GM12875 (cell line): ENCODE measurements around the gene STON2.

ENCODE experiments used
- H3K4me3 ChIP-seq: one replicate; pipeline ENCODE4 v1.5.1; 2011; ENCODE audit warnings: low read depth, low read length, control low read depth
- CTCF ChIP-seq: IDR thresholded peaks from 2 replicates; pipeline ENCODE4 v1.5.1; 2011; ENCODE audit warnings: low read depth, mild to moderate bottlenecking, control low read depth, inconsistent platforms, low read length, moderate library complexity, borderline replicate concordance; ENCODE audit not compliant: insufficient read depth

Gene STON2

GRCh38 chr14:81261176-81261575, 138.9 kb downstream of the STON2 start:
- no peak overlapping the region for H3K4me3 ChIP-seq
- no peak for TF ChIP-seq CTCF

- H3K4me3 ChIP-seq: no peak overlapping the region
- TF ChIP-seq CTCF: no peak
Measured at GRCh38 chr14:81260732-81261131, 139.4 kb downstream of the STON2 start.

- TF ChIP-seq CTCF: no peak
Measured at GRCh38 chr14:81256289-81256960, 143.7 kb downstream of the STON2 start.

GRCh38 chr14:81252278-81252677, 147.8 kb downstream of the STON2 start:
- TF ChIP-seq CTCF: no peak
- H3K4me3 ChIP-seq: no peak overlapping the region

More at GRCh38 chr14:81256289-81256960, 143.7 kb downstream of the STON2 start:
- H3K4me3 ChIP-seq: no peak overlapping the region

GRCh38 chr14:81247271-81247766, 152.8 kb downstream of the STON2 start:
- no peak overlapping the region for H3K4me3 ChIP-seq
- no peak for TF ChIP-seq CTCF

- H3K4me3 ChIP-seq: no peak overlapping the region
- TF ChIP-seq CTCF: no peak
Measured at GRCh38 chr14:81246461-81247270, 153.5 kb downstream of the STON2 start.
